DMS153 treated with DMSO at 0.1 percent for 48 hours (cell line): ENCODE results near the gene CLDN6.

Source experiments
- DNase-seq: peaks from one replicate; lab custom pipeline; 2025; ENCODE audit not compliant: unreplicated experiment; lab: John Stamatoyannopoulos, UW

The CLDN6 gene

DNA sequence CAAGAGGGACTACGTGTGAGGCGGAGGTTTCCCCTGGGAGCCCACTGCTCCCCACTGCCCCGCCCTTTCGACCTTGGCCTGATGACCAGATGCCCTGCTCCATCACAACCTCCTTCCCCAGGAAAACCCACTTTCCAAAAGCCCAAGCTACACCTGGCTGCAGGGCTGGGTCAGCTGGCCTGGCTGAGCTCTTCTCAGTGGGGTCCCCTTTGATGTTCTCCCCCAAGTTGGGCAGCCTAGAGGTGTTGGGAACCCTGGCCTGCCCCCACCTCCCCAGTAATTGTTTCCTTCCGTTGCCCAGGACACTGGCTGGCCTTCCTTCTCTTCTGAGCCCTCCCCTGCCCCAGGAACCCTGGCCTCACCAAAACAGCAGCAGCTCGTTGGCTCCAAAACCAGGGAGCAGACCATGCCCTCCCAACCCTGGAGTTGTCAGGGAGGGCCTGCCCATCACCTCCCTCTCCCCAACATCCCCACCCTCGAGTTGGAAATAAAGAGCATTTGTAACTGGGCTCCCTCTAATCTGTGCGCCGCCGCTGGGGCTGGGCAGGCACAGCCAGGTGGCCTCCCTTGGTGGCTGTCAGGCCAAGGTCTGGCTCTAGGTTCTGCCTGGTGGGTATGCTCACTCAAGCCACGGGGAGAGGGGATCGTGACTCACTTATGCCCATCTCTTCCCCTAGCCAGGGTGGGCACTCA, 3.8 kb downstream of the CLDN6 start:
- DNase-seq = no peak

DNA sequence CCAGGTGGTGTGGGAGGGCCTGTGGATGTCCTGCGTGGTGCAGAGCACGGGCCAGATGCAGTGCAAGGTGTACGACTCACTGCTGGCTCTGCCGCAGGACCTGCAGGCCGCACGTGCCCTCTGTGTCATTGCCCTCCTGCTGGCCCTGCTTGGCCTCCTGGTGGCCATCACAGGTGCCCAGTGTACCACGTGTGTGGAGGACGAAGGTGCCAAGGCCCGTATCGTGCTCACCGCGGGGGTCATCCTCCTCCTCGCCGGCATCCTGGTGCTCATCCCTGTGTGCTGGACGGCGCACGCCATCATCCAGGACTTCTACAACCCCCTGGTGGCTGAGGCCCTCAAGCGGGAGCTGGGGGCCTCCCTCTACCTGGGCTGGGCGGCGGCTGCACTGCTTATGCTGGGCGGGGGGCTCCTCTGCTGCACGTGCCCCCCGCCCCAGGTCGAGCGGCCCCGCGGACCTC, 4.5 kb downstream of the CLDN6 start:
- DNase-seq = no peak

DNA sequence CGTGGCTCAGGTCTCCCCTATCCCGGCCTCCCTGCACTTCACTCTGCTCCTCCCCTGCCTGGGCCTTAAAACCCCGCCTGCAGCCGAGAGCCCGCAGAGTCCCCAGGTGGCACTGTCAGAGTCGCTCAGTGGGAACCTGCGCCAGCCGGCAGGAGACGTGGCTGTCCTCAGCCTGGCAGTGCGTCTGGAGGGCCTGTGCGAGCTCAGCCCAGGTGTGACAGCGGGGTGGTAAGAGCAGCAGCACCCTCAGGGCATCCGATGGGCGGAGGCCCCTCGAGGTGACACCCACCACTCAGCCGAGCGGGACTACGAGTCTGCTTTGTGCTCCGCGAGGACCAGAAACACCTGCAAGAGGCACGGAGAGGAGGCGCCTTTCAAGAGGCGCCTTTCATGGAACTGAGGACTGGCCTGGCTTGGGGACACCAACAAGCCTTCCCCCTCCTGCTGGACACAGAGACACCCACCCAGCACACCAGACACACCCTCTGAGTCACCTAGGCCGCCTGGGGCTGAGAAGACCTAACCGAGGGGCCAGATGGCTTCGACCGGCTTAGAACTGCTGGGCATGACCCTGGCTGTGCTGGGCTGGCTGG, 5.1 kb downstream of the CLDN6 start, which contains the start of gene CLDN9:
CLDN9 (plus strand) TSS at position 96 of the 593 bp plus-strand sequence; CDS start at position 536, 440 bp downstream.
- peak; percentile 53 for DNase-seq

DNA sequence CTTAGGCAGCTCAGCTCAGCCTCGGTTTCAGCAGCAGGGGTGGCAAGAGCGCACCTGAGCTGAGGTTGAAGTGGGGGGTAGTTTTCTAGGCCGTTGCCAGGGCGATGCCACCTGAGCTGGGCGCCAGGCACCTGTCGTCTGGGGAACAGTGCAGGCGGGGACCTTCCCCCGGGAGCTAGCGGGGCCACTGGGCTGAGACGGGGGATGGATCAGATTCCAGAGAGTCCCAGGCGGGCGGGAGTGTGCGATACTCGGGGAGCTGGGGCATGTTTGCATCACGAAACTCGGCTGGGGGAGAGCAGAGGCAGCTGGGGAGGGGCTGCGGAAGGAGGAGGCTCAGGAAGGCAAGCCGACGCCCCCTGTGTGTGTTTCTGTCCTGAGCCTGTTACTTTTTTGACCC, 5.7 kb downstream of the CLDN6 start:
- DNase-seq = peak; percentile 22

DNA sequence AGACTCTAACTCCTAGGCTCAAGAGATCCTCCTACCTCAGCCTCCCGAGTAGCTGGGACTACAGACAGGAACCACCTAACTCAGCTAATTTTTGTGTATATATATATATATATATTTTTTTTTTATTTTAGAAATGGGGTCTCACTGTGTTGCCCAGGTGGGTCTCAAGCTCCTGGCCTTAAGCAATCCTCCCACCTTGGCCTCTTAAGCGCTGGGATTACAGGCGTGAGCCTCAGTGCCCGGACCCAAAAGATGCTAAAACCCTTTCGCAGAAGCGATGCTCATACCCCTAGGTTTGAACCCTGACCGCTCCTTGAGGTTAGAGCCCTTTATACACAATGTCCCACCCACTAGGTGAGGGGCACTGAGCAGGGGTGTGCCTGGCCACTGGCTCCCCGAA, 7.5 kb downstream of the CLDN6 start:
- no peak for DNase-seq

DNA sequence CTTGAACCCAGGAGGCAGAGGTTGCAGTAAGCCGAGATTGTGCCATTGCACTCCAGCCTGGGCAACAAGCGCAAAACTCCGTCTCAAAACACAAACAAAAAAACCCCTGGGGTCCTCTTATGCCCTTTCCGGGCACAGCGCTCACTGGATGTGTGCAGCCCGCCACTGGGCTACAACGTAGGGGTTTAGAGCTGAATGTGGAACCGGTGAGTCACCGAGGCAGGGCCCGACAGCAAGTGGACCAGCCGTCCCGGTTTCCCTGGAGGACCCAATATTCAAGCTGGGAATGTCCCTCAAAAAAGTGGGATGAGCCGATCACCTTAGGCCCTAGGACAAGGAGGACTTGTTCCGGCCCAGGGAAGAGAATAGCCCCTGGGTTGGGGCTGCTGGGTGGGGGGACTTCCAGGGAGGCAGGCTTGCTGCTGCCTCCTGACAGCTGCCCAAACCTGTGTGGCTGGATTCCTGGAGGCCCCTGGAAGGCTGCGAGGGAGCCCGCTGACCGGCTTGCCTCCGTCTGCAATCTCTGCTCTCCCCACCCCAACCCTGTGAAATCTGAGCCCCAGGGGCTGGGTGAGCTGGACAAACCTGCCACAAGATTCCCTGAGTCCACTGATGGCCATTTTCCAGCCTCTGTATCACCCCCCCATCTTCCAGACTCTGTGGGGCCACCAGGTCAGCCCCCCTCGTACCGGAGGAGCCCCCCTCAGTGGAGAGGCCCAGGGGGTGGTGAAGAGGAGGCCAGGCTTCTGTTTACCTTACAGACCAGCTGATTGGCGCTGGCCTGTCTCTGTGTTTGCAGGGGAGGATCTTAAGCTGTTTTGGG, 8.2 kb downstream of the CLDN6 start:
- DNase-seq = no peak

DNA sequence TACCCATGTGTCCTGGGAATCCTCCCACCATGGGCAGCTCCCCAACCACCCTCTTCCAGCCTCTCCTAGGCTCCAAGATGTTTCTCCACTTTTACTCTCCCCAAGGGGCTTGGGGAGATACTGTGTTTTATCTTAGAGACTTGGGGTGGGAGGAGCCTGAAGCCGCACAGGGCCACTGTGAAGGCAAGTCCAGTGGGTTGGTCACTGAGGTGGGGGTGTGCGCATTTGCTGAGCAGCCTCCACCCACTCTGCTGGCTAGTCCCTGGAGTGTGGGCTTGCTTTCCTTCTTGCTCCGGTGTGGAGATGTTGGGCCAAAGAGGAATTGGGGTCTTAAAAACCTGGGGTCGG, 9.3 kb downstream of the CLDN6 start:
- no peak for DNase-seq

DNA sequence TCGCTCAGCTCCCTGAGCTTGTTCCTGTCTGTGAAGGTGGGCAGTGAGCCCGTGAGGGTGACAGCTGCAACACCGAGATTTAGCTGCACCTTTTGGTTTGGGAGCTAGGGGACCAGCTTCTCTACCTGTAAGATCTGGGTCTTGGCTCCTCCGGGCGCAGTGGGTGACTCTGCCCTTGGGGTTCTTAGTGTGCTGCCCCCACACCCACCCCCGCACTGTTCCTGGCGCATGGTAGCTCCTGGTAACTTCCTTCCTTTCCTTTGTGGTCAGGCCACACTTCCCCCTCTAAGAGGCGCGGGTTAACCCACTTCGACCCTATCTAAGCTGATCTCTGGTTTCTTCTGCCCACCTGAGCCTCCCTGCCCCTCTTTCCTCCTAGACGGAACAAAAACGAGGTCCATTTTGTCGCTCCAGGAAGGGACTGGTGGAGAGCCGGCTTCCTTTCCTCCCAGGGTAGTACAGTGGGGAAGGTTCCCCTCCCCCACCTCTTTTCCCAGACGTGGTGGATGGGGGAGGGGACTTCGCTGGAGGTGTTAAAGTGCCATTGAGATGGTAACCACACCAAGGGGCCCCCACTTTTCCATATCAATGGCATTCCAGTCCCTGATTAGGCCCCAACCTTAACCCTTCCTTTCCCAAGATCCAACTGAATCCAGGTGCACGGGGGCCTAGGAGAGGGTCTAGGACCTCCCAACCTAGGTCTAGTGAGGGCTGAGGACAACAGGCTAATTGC, 9.9 kb downstream of the CLDN6 start:
- no peak for DNase-seq

DNA sequence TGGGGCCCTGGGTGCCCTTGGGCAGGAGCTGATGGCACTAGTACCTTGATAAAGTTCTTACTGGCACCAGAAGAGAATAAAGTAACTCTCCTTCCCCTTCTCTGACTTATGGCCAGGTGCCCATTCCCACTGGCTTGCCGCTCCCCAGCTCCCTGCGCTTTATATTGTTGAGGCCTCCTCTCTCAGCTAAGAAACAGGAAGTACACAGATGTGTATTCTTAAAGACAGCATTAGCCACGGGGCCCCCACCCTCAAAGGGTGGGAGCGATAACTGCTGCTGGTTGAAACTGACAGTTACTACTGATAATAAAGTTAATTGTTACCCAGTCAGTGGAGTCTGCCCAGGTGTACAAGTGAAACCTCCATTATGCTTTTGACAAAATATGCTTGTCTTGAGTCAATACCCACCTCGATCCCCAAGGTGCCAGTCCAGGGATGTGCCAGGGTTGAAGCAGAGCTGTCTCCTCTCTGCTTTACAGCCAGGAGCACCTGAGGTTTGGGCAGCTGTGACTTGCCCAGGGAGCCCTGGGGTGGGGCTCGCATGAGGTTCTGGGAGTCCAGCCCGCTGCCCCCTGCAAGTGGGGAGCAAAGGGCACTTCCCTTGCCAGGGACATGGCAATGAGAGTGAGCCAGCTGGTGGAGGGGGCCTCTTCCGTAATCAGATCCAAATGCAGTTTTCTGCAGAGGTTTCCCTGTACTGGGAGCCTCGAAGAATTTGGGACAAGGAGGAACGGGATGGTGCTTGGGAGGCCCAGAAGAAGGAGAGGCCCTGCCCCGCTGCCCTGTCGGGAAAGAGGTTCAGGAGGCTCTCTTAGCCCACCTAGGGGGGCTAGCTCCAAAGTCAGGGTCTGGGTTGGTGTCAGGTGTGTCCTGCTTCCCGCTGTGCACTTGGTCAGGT, 10.7 kb downstream of the CLDN6 start:
- DNase-seq = no peak

DNA sequence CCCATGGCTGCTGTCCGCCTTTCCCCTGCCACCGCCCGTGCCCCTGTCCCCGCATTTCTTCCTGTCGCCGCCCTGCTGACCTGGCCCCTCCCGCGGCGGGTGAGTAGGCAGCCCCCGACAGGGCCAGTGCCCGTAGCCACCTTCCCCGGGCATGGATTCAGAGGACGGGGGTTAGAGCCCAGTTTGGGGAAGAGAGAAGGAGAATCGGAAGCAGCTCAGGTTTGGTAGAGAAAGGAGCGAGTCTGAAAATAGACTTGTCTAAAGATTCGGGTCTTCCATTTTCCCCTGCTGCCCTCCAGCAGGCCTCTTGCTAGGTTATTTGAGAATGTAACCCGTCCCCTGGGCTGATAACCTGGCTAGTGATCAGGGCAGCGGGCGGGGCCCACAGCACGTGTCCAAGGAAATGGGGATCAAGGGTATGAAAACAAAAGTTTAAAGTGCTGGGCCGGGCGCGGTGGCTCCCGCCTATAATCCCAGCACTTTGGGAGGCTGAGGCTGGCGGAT, 13.2 kb downstream of the CLDN6 start:
- no peak for DNase-seq

DNA sequence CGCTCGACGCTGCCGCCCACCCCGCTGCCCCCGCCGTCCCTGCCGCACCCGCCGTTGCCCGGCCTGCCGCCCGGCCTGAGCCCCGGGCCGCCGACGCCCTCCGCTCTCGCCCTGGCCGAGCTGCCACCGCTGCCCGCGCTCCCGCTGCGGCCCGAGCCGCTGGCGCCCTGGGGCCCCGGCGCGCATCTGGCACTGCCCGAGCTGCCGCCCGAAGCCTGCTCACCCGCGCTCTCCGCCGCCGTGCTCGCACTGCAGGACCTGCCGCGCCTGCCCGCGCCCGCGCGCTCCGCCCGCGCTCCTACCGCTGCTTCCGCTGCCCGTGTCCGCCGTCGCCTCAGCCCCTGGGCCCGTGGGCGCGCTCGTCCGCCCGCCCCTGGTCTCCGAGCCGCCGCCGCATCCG, 13.7 kb downstream of the CLDN6 start:
- DNase-seq = no peak

DNA sequence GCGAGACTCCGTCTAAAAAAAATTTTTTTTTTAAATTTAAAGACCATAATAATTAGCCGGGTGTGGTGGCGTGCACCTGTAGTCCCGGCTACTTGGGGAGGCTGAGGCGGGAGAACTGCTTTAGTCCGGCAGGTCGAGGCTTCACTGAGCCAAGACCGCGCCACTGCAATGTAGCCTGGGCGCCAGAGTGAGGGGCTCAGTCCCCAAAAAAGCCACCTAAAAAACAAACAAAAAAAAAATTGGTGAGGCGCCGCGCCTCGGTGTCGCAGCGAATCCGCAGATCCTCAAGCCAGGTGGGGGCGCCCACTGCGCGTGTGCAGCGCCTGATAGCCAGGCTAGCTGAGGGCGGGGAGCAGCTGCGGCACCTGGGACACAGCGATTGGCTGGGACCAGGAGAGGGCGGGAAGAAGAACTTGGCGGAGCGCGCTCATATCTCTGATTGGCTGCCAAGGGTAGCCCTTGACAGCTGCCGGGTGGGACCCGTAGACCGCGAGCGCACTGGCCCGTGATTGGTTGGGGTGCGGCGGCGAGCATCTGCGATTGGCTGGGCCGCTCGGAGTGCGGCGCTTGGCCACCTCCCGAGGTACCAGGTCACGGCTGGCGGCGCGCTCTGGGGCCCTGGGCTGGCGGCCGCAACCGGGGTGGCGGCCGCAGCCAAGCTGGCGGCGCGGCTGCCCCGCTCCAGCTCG, 14.3 kb downstream of the CLDN6 start:
- peak; percentile 98 for DNase-seq

DNA sequence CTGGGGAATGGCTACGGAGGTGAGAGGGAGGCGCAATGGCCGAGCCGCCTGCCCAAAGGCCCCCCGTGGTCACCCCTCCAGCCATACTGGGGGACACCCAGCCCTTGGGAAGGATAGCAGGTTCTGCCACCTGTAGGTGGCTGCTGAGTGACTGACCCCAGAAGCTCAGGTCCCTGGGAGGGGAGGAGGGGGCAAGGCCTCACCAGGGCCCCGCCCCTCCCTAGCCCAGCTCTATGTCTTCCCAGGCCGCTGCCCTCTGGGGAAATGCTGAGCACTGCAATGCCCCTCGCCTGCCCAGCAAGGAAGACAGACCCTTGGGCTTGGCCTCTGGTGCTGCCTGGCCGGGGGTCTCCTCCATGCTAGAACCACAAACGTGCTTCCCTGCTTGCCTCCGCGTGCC, 16.7 kb downstream of the CLDN6 start:
- DNase-seq = no peak

DNA sequence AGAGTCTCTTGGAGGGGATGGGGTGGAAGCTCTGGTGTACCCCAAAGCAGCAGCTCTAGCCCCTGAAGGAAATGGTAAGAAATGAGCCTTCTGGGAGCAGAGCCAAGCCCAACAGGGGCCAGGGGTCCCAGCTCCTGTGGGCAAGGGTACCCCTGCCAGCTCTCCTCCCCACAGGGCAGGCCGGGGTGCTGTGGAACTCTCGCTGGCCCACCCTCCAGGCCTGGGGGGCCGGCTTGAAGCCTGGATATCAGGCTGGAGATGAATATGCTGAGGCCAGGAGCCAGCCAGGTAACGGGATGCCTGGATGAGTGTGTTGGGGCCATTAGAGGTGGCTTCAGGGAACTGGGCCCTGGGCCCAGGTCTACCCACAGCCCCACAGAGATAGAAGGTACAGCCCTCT, 17.4 kb downstream of the CLDN6 start:
- no peak for DNase-seq

DNA sequence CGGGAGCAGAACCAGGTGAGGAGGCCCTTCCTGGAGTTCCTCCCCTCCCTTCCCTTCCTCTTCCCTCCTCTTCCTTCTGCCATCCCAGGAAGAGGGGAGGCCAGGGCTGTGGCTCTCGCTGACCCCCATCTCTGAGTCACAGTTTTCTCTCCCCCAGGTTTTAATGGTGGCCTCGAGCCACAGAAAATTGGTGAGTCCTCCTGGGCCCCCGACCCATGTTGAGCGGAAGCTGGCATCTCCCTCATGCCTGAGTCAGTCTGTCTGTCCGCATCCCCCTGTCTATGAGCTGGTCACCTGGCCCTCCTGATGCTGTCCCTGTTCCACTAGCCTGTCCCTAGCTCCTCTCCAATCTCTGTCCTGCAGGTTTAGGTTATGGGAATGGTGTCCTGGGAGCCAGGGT, 18.1 kb downstream of the CLDN6 start:
- DNase-seq = no peak

DNA sequence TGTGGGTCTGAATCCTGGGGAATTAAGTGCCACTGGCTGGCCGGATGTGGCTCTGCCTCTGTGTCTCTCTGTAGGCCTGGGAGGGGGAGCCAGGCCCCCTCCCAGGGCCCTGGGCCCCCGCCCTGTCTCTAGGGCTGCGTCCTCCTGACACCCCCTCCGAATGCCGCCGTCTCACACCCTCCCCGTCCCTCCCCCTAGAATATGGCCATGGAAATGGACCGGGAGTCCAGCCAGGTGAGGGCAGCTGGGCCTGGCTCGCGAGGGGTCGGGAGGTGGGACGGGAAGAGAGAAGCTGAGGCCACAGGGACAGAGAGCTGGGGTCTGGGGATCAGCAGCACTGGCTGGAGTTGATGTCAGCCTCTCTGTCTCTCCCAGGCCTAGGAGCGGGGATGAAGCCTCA, 21.7 kb downstream of the CLDN6 start:
- no peak for DNase-seq

DNA sequence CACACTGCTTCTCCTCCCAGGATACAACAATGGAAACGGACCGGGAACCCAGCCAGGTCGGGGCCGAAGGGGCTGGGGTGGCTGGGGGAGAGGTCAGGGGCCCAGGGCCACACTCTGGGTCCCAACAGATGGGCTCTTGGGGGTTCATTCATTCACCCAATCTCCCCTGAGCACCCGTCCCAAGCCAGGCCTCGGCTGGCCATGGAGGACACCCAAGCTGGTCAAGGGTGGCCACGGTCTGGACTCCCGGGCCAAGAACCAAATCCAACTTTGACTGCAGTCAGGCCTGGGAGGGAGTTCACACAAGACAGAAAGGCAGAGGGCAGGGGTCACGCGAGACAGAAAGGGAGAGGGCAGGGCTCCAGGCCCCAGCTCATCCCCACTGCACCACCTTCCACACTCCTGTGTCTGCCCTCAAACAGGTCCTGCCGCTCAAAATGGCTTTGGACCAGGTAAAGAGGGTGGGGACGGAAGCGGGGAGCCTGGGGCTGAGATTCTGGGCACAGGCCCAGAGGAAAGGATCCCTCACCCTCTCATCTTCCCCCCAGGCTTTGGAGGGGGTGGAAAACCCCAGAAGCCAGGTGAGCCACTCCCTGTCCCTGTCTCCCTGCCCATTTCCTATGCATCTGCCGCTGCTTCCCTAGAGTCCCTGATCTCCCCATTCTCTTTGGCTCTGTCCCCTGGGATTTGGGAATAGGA, 25.5 kb downstream of the CLDN6 start:
- DNase-seq = no peak

DNA sequence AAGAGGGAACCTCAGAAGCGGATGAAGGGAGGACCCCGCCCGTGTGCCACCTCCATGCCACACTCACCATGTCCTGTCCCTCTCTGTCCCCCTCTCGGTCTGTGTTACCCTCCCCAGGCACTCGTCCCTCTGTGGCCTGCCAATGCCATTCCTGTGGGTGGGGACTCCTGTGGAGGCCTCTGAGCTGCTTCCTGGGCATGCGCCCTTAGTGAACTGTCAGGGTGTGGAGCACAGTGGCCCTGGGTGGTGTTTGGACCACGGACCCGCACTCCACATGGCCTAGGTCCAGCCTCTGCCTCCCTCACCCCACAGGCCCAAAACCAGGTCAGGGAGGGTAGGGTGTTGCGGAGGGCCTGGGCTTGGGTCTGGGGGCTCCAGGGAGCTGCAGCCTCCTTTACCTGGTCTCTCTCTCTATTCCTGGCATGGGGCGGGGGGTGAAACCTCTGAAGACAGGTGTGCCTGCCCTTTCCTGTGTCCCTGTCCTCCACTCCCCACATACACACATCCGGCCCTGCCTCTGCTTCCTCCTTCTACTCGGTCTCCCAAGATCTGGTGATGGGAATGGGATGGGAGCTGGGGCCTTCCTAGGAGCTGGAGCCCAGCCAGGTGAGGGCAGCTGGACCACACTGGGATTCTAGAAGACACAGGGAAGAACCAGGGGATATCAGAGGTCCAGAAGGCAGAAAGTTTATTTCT, 26.3 kb downstream of the CLDN6 start:
- no peak for DNase-seq
